PC-3 (cell line): ENCODE data around the gene KCNQ1. TPM values are rescaled to one million over a fixed set of nuclear protein-coding genes. Genes with fewer than 3 reads are reported as not detected.

Experiments
- ATAC-seq: fragments of 200-7000 bp; cut with Tn5 transposase; 2 replicates; pipeline ENCODE4 v1.9.1; 2020; ENCODE audit warnings: mild to moderate bottlenecking, moderate library complexity
- BruUV-seq: library from RNA; stranded (reverse); fragments of 400-500 nt; replicated peaks from 2 replicates; lab custom pipeline; 2021; lab: Mats Ljungman, UMichigan
- CTCF ChIA-PET: fragments of 300-600 bp; sonication (Branson Sonifier 250); formaldehyde crosslinking; loops from one replicate; lab custom pipeline; 2022; ENCODE audit warnings: antibody characterized with exemption; lab: Charles Lee
- POLR2A ChIA-PET: fragments of 300-600 bp; sonication (Branson Sonifier 250); formaldehyde crosslinking; loops from one replicate; lab custom pipeline; 2022; ENCODE audit warnings: antibody characterized with exemption; ENCODE audit not compliant: unreplicated experiment; lab: Charles Lee
- DNase-seq: peaks from one replicate; pipeline ENCODE4 v3.0.0-alpha.2; 2015
- H2AFZ ChIP-seq: fragments of 300-600 bp; sonication (generic); 2 replicates; pipeline ENCODE4 v1.6.0; 2016; ENCODE audit warnings: antibody characterized with exemption, low read length
- H3F3A ChIP-seq: fragments of 300-600 bp; sonication (generic); one replicate; pipeline ENCODE4 v1.6.0; 2017; ENCODE audit warnings: antibody characterized with exemption, low read length, control low read depth, mild to moderate bottlenecking; ENCODE audit not compliant: unreplicated experiment
- H3K27ac ChIP-seq: fragments of 300-600 bp; sonication (generic); 2 replicates; pipeline ENCODE4 v1.5.1; 2016; ENCODE audit warnings: mild to moderate bottlenecking, low read length
- H3K27me3 ChIP-seq: fragments of 300-600 bp; sonication (generic); 2 replicates; pipeline ENCODE4 v1.6.1; 2016; ENCODE audit warnings: low read length, mixed read lengths
- H3K36me3 ChIP-seq: fragments of 300-600 bp; sonication (generic); 2 replicates; pipeline ENCODE4 v1.6.1; 2016; ENCODE audit warnings: low read depth, mixed run types, low read length, mixed read lengths
- H3K4me1 ChIP-seq: fragments of 300-600 bp; sonication (generic); 2 replicates; pipeline ENCODE4 v1.5.1; 2016; ENCODE audit warnings: low read length; ENCODE audit not compliant: insufficient read depth
- H3K4me2 ChIP-seq: fragments of 300-600 bp; sonication (generic); 2 replicates; pipeline ENCODE4 v1.6.0; 2016; ENCODE audit warnings: low read length
- H3K4me3 ChIP-seq: fragments of 300-600 bp; sonication (generic); 2 replicates; pipeline ENCODE4 v1.5.1; 2016; ENCODE audit warnings: mild to moderate bottlenecking, low read length, mixed read lengths
- H3K79me2 ChIP-seq: fragments of 300-600 bp; sonication (generic); 2 replicates; pipeline ENCODE4 v1.6.1; 2017; ENCODE audit warnings: low read length, mixed read lengths
- H3K9ac ChIP-seq: fragments of 300-600 bp; sonication (generic); 2 replicates; pipeline ENCODE4 v1.6.0; 2016; ENCODE audit warnings: mild to moderate bottlenecking, low read length
- H3K9me2 ChIP-seq: fragments of 300-600 bp; sonication (generic); replicated peaks from 2 replicates; pipeline ENCODE4 v1.6.1; 2016; ENCODE audit warnings: mixed run types, low read length, mixed read lengths
- H3K9me3 ChIP-seq: fragments of 300-600 bp; sonication (generic); 2 replicates; pipeline ENCODE4 v1.6.1; 2016; ENCODE audit warnings: low read length, mixed read lengths
- H4K20me1 ChIP-seq: fragments of 300-600 bp; sonication (generic); 2 replicates; pipeline ENCODE4 v1.6.1; 2016; ENCODE audit warnings: low read length, mixed read lengths
- EZH2 ChIP-seq: fragments of 300-600 bp; sonication (generic); IDR thresholded peaks from one replicate; pipeline ENCODE4 v1.6.1; 2017; ENCODE audit warnings: antibody characterized with exemption, mild to moderate bottlenecking, low read length; ENCODE audit not compliant: unreplicated experiment
- EZH2phosphoT487 ChIP-seq: fragments of 300-600 bp; sonication (generic); IDR thresholded peaks from 2 replicates; pipeline ENCODE4 v1.6.1; 2018; ENCODE audit warnings: mild to moderate bottlenecking, antibody characterized with exemption, low read length, borderline replicate concordance
- intact Hi-C: fragments of 100-400 bp; cut with micrococcal nuclease; formaldehyde crosslinking; loops from 2 replicates; pipeline ENCODE4 v1.9.0; 2023
- total RNA-seq: library from RNA; depleted of rRNA; stranded (reverse); fragments of >200 nt; gene quantifications from 2 replicates; pipeline ENCODE4 v1.2.3, GENCODE V29; 2014
- TF ChIP-seq, protein P1 (sequence below): fragments of 300-600 bp; sonication (generic); conservative IDR thresholded peaks from 2 replicates; pipeline ENCODE4 v1.5.1; 2017; ENCODE audit warnings: antibody characterized with exemption, low read depth, mild to moderate bottlenecking, low read length

Gene KCNQ1
- total RNA-seq, 1 experiment from 2014 or later: 0.40 TPM

DNA sequence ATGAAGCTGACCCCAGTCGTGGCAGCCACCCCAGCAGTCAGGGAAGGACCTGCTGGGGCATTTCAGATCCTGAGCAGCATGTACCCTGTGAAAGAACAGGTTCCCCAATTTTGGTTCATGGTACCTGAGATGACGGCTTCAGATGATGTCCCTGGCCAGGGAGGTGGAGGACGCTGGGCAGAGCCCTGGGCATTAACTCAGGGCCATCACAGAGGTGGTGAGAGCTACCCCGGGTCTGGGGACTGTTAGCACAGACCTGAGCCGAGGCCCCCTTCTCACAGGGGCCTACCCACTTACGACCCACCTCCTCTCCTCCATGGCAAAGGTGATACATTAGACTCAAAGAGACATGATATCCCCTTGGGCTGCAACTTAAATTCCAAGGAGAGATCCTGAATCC is 372.6 kb downstream of the KCNQ1 start:
- CTCF ChIA-PET: no interaction called here
- DNase-seq: no peak
- Histone ChIP-seq H2AFZ (no peak overlapping the region), H3K4me1 (no peaks in the 10 kb centered on the region), H3K36me3 (no peaks in the 10 kb centered on the region), H3K79me2 (no peaks in the 10 kb centered on the region), H4K20me1 (no peaks in the 10 kb centered on the region), H3K9ac (no peak overlapping the region), H3K4me3 (no peak overlapping the region), H3F3A (no peaks in the 10 kb centered on the region), H3K4me2 (no peak overlapping the region), H3K27ac (no peak overlapping the region), H3K9me3 (peaks cover 5% of the 10 kb centered on the region; the same call in 1 of the 2 replicates), H3K27me3 (no peaks in the 10 kb centered on the region), H3K9me2 (no peaks in the 10 kb centered on the region)
- TF ChIP-seq, protein P1, sequence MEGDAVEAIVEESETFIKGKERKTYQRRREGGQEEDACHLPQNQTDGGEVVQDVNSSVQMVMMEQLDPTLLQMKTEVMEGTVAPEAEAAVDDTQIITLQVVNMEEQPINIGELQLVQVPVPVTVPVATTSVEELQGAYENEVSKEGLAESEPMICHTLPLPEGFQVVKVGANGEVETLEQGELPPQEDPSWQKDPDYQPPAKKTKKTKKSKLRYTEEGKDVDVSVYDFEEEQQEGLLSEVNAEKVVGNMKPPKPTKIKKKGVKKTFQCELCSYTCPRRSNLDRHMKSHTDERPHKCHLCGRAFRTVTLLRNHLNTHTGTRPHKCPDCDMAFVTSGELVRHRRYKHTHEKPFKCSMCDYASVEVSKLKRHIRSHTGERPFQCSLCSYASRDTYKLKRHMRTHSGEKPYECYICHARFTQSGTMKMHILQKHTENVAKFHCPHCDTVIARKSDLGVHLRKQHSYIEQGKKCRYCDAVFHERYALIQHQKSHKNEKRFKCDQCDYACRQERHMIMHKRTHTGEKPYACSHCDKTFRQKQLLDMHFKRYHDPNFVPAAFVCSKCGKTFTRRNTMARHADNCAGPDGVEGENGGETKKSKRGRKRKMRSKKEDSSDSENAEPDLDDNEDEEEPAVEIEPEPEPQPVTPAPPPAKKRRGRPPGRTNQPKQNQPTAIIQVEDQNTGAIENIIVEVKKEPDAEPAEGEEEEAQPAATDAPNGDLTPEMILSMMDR: no peak
- TF ChIP-seq EZH2: no peak
- TF ChIP-seq EZH2phosphoT487: no peak
- intact Hi-C loops: no loop called here
- no peak for ATAC-seq
- POLR2A ChIA-PET: interaction anchor here (0.6 kb wide), 1 partner anchor 28 kb away, joined by 4 read pairs; no protein-coding TSS in a partner anchor
- no TSS peak for BruUV-seq

DNA sequence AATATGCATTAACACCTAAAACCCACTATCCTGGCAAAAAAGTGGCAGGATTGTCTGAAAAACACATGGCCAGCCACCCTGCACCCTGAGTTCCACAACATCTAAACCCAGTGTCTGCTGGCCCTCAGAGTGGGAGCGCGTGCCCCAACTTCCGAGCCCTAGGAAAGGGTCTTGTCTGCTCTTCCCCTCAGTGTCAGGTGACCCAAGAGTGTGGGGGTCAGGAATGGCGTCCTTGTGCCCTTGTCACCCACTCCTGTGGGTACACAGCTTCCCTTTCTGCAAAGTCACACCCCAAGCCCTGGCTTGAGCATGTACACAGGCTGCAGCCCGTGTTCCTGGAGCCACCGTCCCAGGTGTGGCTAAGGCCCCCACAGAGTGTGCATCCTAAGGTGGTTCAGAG is 373.2 kb downstream of the KCNQ1 start:
- Histone ChIP-seq H3K9me2 (no peaks in the 10 kb centered on the region), H3K27ac (no peak overlapping the region), H3K9ac (no peak overlapping the region), H3K27me3 (no peaks in the 10 kb centered on the region), H3K9me3 (peaks cover 6% of the 10 kb centered on the region; the same call in 1 of the 2 replicates), H3K79me2 (no peaks in the 10 kb centered on the region), H4K20me1 (no peaks in the 10 kb centered on the region), H3K36me3 (no peaks in the 10 kb centered on the region), H3K4me1 (no peaks in the 10 kb centered on the region), H3F3A (no peaks in the 10 kb centered on the region), H2AFZ (no peak overlapping the region), H3K4me2 (no peak overlapping the region), H3K4me3 (no peak overlapping the region)
- intact Hi-C loops: no loop called here
- BruUV-seq: no TSS peak
- DNase-seq: no peak
- TF ChIP-seq, protein P1: no peak
- TF ChIP-seq EZH2 (no peak), EZH2phosphoT487 (no peak)
- ChIA-PET CTCF (no interaction called here), POLR2A (interaction anchor here (0.6 kb wide), 1 partner anchor 29 kb away, joined by 4 read pairs; no protein-coding TSS in a partner anchor)
- no peak for ATAC-seq

- ATAC-seq (no peak), DNase-seq (no peak)
- Histone ChIP-seq H3K4me2 (no peak overlapping the region), H4K20me1 (no peaks in the 10 kb centered on the region), H3K27me3 (no peaks in the 10 kb centered on the region), H3K4me1 (no peaks in the 10 kb centered on the region), H3K79me2 (no peaks in the 10 kb centered on the region), H3F3A (no peaks in the 10 kb centered on the region), H3K36me3 (no peaks in the 10 kb centered on the region), H3K9ac (no peak overlapping the region), H3K27ac (no peak overlapping the region), H3K9me2 (no peaks in the 10 kb centered on the region), H2AFZ (no peak overlapping the region), H3K4me3 (no peak overlapping the region), H3K9me3 (peaks cover 9% of the 10 kb centered on the region; the same call in 1 of the 2 replicates)
- BruUV-seq: no TSS peak
- ChIA-PET POLR2A (no interaction called here), CTCF (no interaction called here)
- intact Hi-C loops: no loop called here
- TF ChIP-seq, protein P1: no peak
- TF ChIP-seq EZH2phosphoT487 (no peak), EZH2 (no peak)
These were observed 373.7 kb downstream of the KCNQ1 start for GRCh38 chr11:2818503-2818902.
